Hepatocyte (in vitro differentiated cells): Measurements from ENCODE around the gene PTGIS.

Source experiments
- CTCF ChIP-seq: fragments of 200-600 bp; sonication (generic); IDR thresholded peaks from 2 replicates; pipeline ENCODE4 v1.5.1; 2016; ENCODE audit warnings: antibody characterized with exemption, mild to moderate bottlenecking; ENCODE audit not compliant: poor library complexity
- EZH2 ChIP-seq: fragments of 200-600 bp; sonication (generic); IDR thresholded peaks from 2 replicates; pipeline ENCODE4 v1.6.1; 2016; ENCODE audit warnings: antibody characterized with exemption, mild to moderate bottlenecking, borderline replicate concordance
- EZH2phosphoT487 ChIP-seq: fragments of 200-600 bp; sonication (generic); IDR thresholded peaks from one replicate; pipeline ENCODE4 v1.6.1; 2018; ENCODE audit warnings: antibody characterized with exemption, mild to moderate bottlenecking, low read depth, moderate library complexity; ENCODE audit not compliant: unreplicated experiment, severe bottlenecking

GRCh38 chr20:49575551-49576060 lies 7.7 kb upstream of the PTGIS start:
- TF ChIP-seq CTCF (no peak), EZH2 (no peak), EZH2phosphoT487 (no peak)
